ENCODE data around the gene COL5A2.

COL5A2 gene

GRCh38 chr2:188993247-188993646 is 186.3 kb downstream of the COL5A2 start:
- DNase-seq (ENCODE audit: low read depth), result no peak

- no peak for DNase-seq (ENCODE audit: low read depth)
Observed at GRCh38 chr2:188986839-188987238, 192.7 kb downstream of the COL5A2 start.

- no peak for DNase-seq (ENCODE audit: low read depth)
Observed at GRCh38 chr2:188984680-188985079, 194.9 kb downstream of the COL5A2 start.

GRCh38 chr2:188984065-188984491 is 195.5 kb downstream of the COL5A2 start:
- DNase-seq (ENCODE audit: low read depth), result no peak

GRCh38 chr2:188983427-188984064 is 196.0 kb downstream of the COL5A2 start:
- no peak for DNase-seq (ENCODE audit: low read depth)
